BE2C (cell line): ENCODE results near the gene NSG1.

ENCODE experiments used
- DNase-seq: peaks from one replicate; pipeline ENCODE4 v3.0.0-alpha.2; 2020
- H3K27me3 ChIP-seq: fragments of 250-450 bp; sonication (Bioruptor Pico); 2 replicates; pipeline ENCODE4 v1.5.1; 2020; ENCODE audit warnings: mild to moderate bottlenecking
- H3K36me3 ChIP-seq: fragments of 250-450 bp; sonication (Bioruptor Pico); 2 replicates; pipeline ENCODE4 v1.5.1; 2020; ENCODE audit warnings: mild to moderate bottlenecking
- H3K4me1 ChIP-seq: fragments of 250-450 bp; sonication (Bioruptor Pico); 2 replicates; pipeline ENCODE4 v1.5.1; 2020
- H3K4me3 ChIP-seq: 2 replicates; pipeline ENCODE4 v1.5.1; 2011; ENCODE audit warnings: low read depth, low read length
- H3K9me3 ChIP-seq: fragments of 250-450 bp; sonication (Bioruptor Pico); 2 replicates; pipeline ENCODE4 v1.5.1; 2020
- TF ChIP-seq, protein P1 (sequence below): IDR thresholded peaks from 2 replicates; pipeline ENCODE4 v1.5.1; 2012; ENCODE audit warnings: mild to moderate bottlenecking, low read depth, low read length

The NSG1 gene

DNA sequence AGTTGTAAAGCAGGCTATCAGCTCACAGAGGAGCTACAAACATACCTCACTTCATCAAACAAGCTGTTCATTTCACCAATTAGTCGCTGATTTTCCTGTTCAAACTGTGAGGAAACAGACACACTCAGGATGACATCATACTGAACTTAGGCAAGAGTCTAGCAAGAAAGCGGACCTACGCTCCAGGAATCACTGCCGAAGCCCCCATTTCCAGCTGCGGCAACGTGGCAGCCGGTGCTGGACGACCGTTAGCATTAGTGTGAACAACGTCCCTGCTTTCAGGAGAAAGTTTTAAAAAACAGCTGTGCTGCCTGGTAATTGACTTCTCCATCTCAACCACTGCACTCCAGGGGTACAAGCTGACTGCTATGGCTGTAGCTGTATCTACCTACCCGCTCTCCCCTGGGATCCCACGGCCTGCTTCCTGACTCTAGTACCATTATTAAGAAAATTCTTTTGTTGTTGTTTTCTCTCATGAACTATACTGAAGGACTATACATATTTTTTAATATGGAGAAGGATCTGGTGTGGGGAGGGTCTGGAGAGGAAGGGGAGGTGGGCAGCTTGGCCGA is 38.3 kb downstream of the NSG1 start:
- no peak overlapping the region for H3K4me3 ChIP-seq
- peaks cover 27% of the 10 kb centered on the region for H3K36me3 ChIP-seq
- no peaks in the 10 kb centered on the region for H3K27me3 ChIP-seq
- DNase-seq = no peak
- no peaks in the 10 kb centered on the region for H3K9me3 ChIP-seq
- TF ChIP-seq, protein P1, sequence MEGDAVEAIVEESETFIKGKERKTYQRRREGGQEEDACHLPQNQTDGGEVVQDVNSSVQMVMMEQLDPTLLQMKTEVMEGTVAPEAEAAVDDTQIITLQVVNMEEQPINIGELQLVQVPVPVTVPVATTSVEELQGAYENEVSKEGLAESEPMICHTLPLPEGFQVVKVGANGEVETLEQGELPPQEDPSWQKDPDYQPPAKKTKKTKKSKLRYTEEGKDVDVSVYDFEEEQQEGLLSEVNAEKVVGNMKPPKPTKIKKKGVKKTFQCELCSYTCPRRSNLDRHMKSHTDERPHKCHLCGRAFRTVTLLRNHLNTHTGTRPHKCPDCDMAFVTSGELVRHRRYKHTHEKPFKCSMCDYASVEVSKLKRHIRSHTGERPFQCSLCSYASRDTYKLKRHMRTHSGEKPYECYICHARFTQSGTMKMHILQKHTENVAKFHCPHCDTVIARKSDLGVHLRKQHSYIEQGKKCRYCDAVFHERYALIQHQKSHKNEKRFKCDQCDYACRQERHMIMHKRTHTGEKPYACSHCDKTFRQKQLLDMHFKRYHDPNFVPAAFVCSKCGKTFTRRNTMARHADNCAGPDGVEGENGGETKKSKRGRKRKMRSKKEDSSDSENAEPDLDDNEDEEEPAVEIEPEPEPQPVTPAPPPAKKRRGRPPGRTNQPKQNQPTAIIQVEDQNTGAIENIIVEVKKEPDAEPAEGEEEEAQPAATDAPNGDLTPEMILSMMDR = no peak
- H3K4me1 ChIP-seq = peaks cover 14% of the 10 kb centered on the region

DNA sequence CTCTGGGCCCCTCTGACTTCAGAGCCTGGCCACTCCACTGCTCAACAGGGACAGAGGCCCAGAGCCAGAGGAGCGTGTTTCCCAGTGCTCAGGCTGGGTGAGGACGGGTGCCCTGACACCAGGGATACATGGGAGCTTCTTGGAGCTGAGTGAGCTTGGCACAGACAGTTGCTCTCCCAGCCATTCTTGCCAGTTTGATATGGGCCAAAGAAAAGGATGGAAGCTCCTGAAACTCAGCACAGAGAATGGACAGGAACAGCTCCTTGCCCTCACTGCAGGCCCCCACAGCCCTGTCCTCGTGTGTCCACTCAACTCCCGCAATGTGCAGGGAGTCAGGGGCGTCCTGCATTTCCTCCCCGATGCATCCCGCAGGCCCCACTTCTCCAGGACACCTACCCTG is 38.8 kb downstream of the NSG1 start:
- TF ChIP-seq, protein P1 = no peak
- H3K4me3 ChIP-seq = no peak overlapping the region
- H3K36me3 ChIP-seq = peaks cover 22% of the 10 kb centered on the region
- DNase-seq = no peak
- H3K27me3 ChIP-seq = no peaks in the 10 kb centered on the region
- no peaks in the 10 kb centered on the region for H3K9me3 ChIP-seq
- peaks cover 17% of the 10 kb centered on the region for H3K4me1 ChIP-seq

DNA sequence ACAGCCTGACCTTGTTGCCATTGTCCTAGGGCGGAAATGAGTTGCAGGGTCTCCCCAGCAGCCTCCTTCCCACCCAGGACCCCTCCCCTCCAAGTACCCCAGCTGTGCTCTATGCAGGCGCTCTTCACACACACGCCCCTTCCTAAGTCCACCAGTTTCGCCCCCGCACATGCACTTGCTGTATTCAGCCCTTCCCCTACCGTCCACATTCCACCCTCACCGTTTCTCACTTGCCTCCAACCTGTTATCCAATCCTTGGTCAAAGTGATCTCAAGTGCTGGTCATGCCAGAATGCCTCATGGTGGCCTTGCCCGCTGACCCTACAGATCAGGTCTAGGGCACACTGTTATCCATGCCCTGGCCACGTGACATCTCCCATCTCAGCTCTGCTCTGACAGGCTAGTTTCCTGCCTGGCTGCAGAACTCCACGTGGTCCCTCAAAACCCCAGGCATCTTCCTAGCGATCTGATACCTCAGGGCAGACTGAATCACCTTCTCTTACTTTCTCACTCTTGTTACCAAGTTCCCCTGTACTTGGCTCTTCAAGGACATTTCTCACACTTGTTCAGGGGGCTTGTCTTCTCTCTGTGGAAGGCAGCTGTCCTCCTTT is 39.7 kb downstream of the NSG1 start:
- H3K4me1 ChIP-seq = peaks cover 17% of the 10 kb centered on the region
- no peaks in the 10 kb centered on the region for H3K27me3 ChIP-seq
- TF ChIP-seq, protein P1 = no peak
- H3K36me3 ChIP-seq = peaks cover 13% of the 10 kb centered on the region
- H3K9me3 ChIP-seq = no peaks in the 10 kb centered on the region
- no peak overlapping the region for H3K4me3 ChIP-seq
- no peak for DNase-seq

DNA sequence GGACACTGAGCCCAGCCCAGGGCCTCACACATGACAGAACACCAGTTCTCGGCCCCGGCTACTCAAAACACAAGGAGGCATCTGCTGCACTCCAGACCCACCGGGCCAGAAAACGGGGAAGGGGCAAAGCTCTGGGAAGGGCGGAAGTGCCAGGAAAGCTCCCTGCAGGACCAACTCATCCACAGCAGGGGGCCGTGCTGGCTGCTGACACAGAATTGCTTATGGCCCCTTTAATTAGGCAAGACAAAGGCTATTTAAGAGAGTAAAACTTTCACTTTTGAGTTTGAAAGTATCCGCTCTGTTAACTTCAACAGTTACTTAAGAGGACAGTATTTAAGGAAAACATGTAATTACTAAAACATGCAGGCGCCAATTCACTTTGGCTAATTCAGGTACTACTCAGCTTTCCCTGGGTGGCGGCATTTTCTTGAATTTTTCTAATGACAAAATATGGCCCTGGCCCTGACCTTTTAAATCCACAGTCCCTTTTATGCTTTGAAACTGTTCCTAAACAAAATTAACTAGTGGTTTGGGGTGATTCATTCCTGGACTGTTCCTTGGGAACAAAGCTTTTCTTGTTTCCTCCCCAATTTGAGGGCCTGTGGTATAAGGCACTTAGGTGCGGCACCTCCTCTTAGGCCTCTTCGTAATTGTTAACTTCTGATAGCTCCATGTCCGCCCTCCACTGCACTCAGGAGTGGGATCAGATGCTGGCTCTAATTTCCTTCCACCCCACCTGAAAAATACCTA is 40.4 kb downstream of the NSG1 start:
- no peaks in the 10 kb centered on the region for H3K27me3 ChIP-seq
- TF ChIP-seq, protein P1 = peak; percentile 27; the same call in 1 of the 2 replicates
- no peaks in the 10 kb centered on the region for H3K9me3 ChIP-seq
- H3K4me1 ChIP-seq = peaks cover 17% of the 10 kb centered on the region
- DNase-seq = no peak
- peaks cover 10% of the 10 kb centered on the region for H3K36me3 ChIP-seq
- no peak overlapping the region for H3K4me3 ChIP-seq

DNA sequence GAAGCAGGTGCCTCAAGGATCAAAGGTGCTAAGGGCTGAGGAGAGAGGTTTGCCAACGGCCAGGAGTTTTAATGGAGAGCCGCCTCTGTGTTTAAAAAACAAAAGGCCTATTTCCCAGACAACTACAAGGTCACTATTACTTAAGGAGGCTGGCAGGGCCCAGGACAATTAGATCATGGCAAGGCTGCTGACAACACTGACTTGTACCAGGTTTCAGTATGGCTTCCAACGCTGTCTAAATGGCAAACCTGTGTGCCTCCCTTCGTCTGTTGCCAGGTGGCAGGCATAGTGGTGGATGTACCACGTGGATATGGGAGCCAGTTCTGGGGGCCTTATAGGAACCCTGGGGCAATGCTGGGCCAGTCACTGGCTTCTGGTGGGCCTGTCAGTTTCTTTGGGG is 41.0 kb downstream of the NSG1 start:
- no peak for DNase-seq
- Histone ChIP-seq H3K4me3 (no peak overlapping the region), H3K27me3 (no peaks in the 10 kb centered on the region), H3K9me3 (no peaks in the 10 kb centered on the region), H3K36me3 (peaks cover 10% of the 10 kb centered on the region), H3K4me1 (peaks cover 17% of the 10 kb centered on the region)
- TF ChIP-seq, protein P1 = no peak
